ENCODE results near the gene PYGO2.

PYGO2 gene, protein sequence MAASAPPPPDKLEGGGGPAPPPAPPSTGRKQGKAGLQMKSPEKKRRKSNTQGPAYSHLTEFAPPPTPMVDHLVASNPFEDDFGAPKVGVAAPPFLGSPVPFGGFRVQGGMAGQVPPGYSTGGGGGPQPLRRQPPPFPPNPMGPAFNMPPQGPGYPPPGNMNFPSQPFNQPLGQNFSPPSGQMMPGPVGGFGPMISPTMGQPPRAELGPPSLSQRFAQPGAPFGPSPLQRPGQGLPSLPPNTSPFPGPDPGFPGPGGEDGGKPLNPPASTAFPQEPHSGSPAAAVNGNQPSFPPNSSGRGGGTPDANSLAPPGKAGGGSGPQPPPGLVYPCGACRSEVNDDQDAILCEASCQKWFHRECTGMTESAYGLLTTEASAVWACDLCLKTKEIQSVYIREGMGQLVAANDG

DNA sequence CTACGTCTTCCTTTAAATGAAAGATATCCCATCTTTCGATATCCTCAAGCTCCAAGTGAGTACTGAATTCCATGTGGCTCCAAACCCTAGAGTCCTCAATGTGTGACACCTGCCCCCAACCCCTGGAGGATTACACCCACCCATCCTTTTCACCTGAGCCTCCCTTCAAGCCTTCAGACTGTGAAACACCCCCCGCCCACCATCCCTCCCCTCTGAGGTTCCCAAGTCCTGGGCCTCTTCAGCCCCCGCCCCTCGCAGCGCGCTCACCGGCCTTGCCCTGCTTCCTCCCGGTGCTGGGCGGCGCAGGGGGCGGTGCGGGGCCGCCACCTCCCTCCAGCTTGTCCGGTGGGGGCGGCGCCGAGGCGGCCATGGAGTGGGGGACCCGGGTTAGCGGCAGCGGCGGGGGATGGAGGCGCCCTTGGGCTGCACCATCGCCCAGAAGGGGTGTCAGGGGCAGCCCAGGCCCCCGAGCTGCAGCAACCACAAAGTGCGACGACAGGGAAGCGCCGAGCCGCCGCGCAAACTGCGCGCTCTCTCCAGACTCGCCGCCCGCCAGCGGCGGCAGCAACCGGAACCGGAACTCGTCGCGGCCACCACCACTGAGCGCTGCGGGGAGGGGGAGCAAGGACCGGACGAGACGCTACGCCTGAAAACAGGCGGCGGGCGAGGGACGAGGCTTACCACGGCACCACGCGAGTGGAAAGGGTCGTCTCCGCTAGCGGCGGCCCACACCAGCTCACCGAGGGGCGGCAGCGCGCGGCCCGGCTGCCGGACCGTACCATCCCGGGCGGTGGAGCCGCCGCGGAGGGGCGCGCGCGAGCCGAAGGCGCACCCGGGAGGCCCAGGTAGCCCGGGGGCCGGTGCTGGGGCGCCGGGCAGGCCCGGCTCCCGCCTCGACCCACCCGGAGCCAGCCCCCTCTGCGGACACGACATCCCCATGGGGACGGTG, at the start of gene PYGO2:
PYGO2 (minus strand) TSS at position 576 of the 949 bp plus-strand sequence; CDS start at position 370, 206 bp downstream.
- peak; percentile 44 to 75 for DNase-seq

- DNase-seq, result no peak
These were observed 49.4 kb upstream of the PYGO2 start for GRCh38 chr1:155011004-155011416.

- DNase-seq, result no peak
These were observed 48.8 kb upstream of the PYGO2 start for GRCh38 chr1:155010211-155010918.

GRCh38 chr1:155009742-155010141, 48.2 kb upstream of the PYGO2 start:
- no peak for DNase-seq

GRCh38 chr1:155009221-155009711, 47.7 kb upstream of the PYGO2 start:
- DNase-seq, result no peak

DNA sequence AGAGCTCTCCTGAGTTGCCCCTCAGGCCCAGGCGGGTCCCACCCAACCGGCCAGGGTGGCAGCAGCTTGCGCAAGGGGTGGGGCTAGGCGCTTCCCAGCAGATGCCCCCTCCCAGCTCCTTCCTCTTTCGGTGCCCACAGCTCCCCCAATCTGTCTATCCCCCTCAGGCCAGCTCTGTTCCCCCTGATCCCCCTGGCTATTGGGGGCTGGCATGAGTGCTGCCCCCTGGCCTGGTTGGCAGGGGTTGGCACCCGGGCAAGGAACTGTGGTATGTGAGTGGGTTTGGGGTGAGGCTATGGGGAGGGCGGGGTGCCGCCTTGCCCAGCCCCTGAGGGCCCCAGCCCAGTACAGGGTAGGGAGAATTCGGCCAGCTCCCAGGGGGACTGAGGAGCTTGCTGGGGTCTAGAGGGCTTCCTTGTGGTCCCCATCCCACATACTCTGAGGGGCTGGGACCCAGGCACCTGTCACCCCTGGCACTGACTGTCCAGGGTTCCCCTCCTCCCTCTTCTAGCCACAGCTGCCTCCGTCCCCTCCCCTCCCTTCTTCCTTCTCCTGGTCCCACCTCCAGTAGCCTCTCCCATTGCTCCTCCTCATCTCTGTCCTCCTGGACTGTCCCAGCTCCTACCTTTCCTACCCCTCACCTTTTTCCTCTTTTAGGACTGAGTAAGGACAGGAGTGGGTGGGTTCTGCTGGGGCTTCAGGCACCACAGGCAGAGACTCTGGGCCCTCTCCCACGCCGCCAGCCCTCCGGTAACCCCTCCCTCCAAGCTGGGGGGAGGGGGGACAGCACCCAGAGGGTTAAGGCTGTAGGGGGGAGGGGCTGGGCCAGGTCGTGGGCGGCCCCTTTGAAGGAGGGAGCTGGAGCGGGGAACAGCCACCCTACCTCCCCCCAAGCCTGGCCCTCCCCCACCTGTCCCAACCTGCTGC, 46.7 kb upstream of the PYGO2 start:
- no peak for DNase-seq

GRCh38 chr1:155007251-155007828, 45.8 kb upstream of the PYGO2 start:
- DNase-seq, result no peak

- DNase-seq, result no peak
These were observed 45.1 kb upstream of the PYGO2 start for GRCh38 chr1:155006601-155007101.

- DNase-seq, result no peak
These were observed 43.8 kb upstream of the PYGO2 start for GRCh38 chr1:155005076-155006011.

GRCh38 chr1:155004352-155005075, 42.9 kb upstream of the PYGO2 start:
- DNase-seq, result peak in 1 of 2 experiments; percentile 31

DNA sequence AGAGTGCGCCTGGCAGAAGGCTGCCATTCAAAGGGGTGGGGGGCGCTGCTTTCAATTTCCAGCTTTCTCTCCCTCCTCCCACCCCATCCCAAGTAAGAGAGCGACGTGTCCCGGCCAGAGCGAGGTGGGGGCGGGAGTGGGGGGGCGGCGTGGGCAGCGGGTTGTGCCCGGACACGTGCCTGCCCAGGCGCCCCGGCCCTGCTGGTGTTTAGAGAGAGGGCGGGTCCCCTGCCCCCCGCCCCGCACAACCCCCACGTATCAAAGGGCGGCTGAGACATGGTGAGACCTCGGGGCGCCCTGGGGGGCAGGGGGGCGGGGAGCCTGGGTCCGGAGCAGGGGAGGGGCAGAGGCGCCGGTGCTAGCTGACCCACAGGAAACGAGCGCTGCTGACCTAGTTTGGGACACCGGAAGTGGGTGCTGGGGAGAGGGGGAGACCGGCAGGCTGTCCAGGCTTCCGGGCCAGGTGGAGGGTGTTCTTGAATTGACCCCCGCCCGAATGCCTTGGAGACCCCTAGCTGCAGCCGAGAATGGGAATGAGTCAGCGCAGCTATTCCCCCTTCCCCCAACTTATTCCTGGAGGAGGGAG, 42.3 kb upstream of the PYGO2 start:
- no peak for DNase-seq

DNA sequence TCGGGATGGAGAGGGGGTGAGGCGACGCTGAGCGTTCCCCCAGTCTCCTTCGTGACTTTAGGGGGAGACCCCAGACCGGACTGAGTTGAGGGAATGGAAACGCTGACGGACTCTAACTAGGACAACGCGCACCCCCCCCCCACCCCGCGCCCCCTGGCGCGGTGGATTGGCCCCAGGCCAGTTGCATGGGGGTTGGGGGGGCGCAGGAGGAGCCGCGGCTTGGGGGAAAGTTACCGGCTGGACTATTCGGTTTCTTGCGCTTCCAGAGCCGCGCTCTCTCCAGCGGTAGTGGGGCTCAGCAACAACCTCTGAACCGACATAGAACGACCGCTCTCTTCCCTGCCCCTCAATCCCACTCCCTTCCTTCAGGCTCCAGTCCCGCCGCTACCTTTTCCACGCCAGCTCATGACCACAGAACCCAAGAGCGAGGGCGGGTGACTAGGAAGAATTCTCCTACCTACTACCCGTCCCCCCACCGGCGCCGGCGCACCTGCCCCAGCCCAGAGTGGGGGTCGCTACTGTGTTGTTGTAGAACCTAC, 41.7 kb upstream of the PYGO2 start:
- no peak for DNase-seq

GRCh38 chr1:155002464-155003226, 41.1 kb upstream of the PYGO2 start, which contains the start of gene ZBTB7B:
ZBTB7B (plus strand) TSS chr1:155002802; CDS start chr1:155014661, 11,859 bp downstream.
- DNase-seq, result no peak

- peak; percentile 98 for DNase-seq
These were observed 40.3 kb upstream of the PYGO2 start for GRCh38 chr1:155001675-155002463.

DNA sequence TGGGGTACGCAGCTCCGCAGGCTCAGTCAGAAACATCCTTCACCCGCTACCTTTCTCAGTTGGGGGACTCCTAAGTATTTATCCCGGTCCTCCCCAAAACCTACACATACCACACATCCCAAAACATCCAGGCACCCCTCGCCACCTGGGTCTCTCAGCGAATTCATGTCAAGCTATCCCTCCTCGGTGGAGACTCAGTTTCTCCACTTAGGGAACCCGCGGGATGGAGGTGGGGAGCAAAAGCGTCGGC, 39.8 kb upstream of the PYGO2 start:
- no peak for DNase-seq

GRCh38 chr1:155000726-155001424, 39.3 kb upstream of the PYGO2 start:
- DNase-seq, result peak; percentile 83 to 89

- DNase-seq, result no peak
These were observed 38.8 kb upstream of the PYGO2 start for GRCh38 chr1:155000411-155000725.
